EL (cell line): ENCODE results near the gene ZNF467.

Experiments
- DNase-seq: peaks from one replicate; pipeline ENCODE4 v3.0.0-alpha.2; 2016

Gene ZNF467

DNA sequence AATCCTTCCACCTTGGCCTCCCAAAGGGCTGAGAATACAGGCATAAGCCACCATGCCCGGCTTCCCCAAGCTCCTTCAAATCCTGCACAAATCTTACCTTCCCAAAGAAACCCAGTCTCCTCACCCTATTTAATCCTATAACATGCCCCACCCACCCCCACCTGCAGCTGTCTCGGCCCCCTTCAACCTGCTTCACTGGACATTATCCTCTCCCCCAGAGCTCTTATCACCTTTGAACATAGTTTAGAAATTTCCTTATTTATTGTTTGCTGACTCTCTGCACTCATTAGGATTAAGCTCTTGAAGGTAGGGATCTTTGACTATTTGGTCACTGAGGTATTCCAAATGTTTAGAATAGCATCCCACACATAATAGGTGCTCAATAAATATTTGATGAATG, 3.5 kb downstream of the ZNF467 start:
- no peak for DNase-seq

GRCh38 chr7:149768931-149769330, 4.5 kb downstream of the ZNF467 start:
- no peak for DNase-seq

GRCh38 chr7:149767068-149767467, 6.3 kb downstream of the ZNF467 start:
- no peak for DNase-seq

- no peak for DNase-seq
Observed at GRCh38 chr7:149766135-149766675, 7.2 kb downstream of the ZNF467 start.

GRCh38 chr7:149765399-149766121, 7.8 kb downstream of the ZNF467 start:
- no peak for DNase-seq

- no peak for DNase-seq
Observed at GRCh38 chr7:149764481-149765398, 8.6 kb downstream of the ZNF467 start.

GRCh38 chr7:149763563-149764240, 9.7 kb downstream of the ZNF467 start:
- DNase-seq: no peak

DNA sequence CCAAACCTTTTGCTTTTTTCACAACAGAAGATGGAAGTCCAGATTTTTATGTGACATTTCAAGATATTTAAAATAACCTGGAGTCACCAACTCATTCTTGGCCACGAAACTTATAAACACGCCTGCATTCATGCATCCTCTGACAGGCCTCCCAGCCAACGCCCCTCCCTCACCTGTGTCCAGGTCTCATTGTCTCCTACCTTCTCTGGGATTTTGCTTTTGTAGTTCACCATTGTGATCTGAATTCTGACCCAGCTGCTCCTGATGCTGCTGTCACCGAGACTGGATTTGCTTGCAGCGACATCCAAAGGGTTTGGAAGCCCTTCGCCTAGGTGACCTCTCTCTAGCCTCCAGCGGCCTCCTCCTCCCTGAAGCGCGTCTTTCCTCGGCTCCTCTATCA, 10.8 kb downstream of the ZNF467 start:
- no peak for DNase-seq

DNA sequence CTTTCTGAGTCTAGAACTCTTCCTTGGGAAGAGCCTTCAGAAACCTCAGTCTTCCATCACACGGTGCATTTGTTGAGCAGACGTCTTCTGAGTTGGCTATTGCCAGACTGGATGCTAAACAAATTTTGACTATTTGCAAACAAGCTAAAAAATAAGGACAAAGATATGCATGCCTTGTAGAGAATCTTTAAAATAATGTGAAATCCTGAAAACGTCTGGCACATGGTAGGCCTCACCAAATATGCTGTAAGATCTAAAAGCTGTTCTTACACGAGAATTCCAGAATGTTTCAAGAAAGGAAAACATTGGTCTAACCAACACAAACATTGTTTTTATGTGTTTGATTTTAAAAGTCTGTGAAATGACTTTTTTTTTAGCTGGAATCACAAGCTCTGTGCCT, 11.3 kb downstream of the ZNF467 start:
- no peak for DNase-seq

- DNase-seq: no peak
Observed at GRCh38 chr7:149761307-149761706, 12.1 kb downstream of the ZNF467 start.

GRCh38 chr7:149760538-149760937, 12.8 kb downstream of the ZNF467 start:
- DNase-seq: no peak

- DNase-seq: no peak
Observed at GRCh38 chr7:149759093-149759860, 14.1 kb downstream of the ZNF467 start.

DNA sequence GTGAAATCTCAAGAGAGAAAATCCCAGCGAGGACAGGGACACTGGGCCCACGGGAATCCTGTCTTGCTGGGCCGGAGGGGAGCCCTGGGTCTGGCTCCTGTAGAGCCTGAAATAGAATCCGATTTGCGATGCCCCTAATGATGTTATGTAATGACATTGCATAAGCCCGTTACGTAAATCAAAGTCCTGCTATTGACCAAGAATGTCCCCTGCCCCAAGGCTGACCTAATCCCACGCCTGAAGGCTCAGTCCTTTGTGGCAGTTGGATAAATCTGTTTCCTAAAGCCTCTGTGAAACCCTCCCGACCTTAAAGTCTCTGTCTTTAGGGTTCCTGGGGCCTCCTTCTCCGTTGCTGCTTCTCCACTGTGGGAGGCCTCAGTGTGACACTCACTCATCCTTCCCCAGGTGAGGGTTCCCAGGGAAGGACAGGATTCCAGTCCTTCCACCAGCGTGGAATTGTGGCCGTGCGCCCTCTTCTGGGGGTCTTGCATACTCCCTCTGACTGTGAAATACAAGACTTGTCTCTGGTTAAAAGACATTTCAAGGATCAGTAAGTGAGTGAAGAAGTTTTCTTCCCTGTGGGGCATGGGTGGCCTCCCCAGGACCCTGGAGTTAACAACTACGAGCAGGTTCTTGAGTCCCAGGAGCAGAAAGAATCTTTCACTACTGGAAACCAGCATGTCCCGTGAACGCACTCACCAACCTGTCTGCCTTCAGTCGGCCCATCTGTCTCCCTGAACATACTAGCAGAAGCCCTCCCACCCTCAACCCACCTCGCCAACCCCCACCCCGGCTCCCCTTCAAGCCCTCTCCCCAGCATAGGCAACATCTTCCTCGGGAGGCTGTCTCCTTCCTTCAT, 19.8 kb downstream of the ZNF467 start:
- peak; percentile 24 for DNase-seq

- DNase-seq: no peak
Observed at GRCh38 chr7:149752646-149753045, 20.7 kb downstream of the ZNF467 start.

GRCh38 chr7:149751043-149751775, 22.2 kb downstream of the ZNF467 start:
- DNase-seq: no peak

DNA sequence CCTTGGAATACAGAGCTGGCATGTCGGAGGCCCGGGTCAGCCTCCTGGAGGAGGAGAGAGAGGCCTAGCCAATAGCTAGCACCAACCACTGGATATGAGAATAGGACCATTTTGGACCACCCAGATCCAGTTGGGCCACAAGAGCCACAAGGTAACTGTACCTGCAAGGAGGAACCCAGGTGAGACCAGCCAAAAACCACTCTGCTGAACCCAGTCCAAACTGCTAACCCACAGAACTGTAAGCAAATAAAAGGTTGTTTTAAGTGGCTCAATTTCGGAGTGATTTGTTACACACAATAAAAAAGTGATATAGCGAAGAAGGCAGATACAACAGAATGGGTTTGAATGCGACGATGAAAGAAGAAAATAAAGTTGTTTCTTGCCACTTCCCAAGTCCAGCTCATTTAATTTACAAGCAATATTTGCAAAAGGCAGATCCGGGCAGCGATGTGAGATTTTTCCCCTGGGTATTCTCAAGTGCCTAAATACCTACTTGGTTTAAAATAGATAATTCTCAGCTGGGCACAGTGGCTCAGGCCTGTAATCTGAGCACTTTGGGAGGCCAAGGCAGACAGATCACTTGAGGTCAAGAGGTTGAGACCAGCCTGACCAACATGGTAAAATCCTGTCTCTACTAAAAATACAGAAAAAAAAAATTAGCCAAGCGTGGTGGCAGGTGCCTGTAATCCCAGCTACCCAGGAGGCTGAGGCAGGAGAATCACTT, 23.1 kb downstream of the ZNF467 start:
- DNase-seq: no peak

DNA sequence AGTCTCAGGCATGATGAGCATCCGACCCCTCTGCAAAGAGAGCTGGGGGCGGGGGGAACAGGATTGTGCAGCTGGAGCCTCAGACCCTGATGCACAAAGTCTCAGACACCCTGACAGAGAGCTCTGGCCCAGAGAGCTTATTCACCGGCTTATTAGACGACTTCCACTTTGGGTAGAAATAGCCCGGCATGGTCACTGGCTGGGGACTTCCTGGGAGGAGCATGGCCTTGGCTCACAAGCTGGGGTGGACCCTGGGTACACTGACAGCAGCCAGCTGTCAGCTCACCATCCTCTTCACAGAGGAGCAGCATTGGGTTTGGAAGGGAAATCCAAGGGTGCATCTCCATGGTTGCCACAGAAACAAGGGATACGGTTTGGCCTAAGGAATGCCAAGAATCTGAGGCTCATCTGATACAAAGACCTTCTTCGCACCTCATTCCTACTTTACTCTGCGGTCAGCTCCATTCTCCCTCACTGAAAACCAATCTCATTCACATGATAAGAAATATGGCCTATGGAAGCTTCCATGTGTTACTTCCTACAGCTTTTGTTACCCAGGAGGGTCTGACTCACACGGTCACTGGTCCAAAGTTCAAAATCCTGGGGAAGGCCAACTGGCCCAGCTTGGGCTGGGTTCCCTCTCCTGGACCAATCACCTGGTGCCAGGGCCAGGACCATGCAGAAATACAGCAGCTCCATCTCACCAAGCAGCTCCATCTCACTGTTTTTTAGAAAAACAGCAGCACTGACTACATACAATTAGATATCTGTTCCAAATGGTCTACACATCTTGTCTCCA, 25.1 kb downstream of the ZNF467 start:
- DNase-seq: peak; percentile 6

- DNase-seq: no peak
Observed at GRCh38 chr7:149743476-149744255, 29.7 kb downstream of the ZNF467 start.
